Measurements from ENCODE around the gene SEC11A. TPM values are rescaled to one million over a fixed set of nuclear protein-coding genes. Genes with fewer than 3 reads are reported as not detected.
A peak's percentile ranks its signal among the peaks of the same experiment; 100 is the strongest.
"Not testable (repeated sequence)": the region's sequence is repeated elsewhere in the genome, so short reads cannot be mapped to it uniquely, and the experiment has no call there.

The SEC11A gene
- total RNA-seq, 4 donors from 2014 or later = 44.0 to 88.4 (median 63.1) TPM

GRCh38 chr15:84752195-84752594 is 36.3 kb upstream of the SEC11A start:
- intact Hi-C loops (cut with DNase I; ENCODE audit: low total_unique reads) = no loop called here
- TF ChIP-seq POLR2A (IDR thresholded peaks at IDR 0.05) (no peak), CTCF (IDR thresholded peaks at IDR 0.05) (no peak)
- DNase-seq (ENCODE audit: low spot score in 2 of 2) = no peak
- WGBS, 2 donors = 98 to 100% methylated on average over 1 of the region's 1 CpG
- no peak overlapping the region for H3K4me3 ChIP-seq (ENCODE audit: low read depth, poor library complexity, severe bottlenecking)

GRCh38 chr15:84751721-84752120 is 35.8 kb upstream of the SEC11A start:
- H3K4me3 ChIP-seq (ENCODE audit: low read depth, poor library complexity, severe bottlenecking); intact Hi-C loops (cut with DNase I; ENCODE audit: low total_unique reads): not testable (repeated sequence)
- 90 to 92% methylated on average over 6 of the region's 6 CpGs for WGBS, 2 donors
- DNase-seq (ENCODE audit: low spot score in 2 of 2) = peak in 1 of 2 donors; percentile 63

- intact Hi-C loops (cut with DNase I; ENCODE audit: low total_unique reads) = no loop called here
- TF ChIP-seq CTCF (IDR thresholded peaks at IDR 0.05) (no peak), POLR2A (IDR thresholded peaks at IDR 0.05) (no peak)
- 38 to 45% methylated on average over 2 of the region's 2 CpGs for WGBS, 2 donors
- DNase-seq (ENCODE audit: low spot score in 2 of 2) = peak in 1 of 2 donors; percentile 46
- H3K4me3 ChIP-seq (ENCODE audit: low read depth, poor library complexity, severe bottlenecking) = no peak overlapping the region
Measured at GRCh38 chr15:84750583-84751092, 34.7 kb upstream of the SEC11A start.

GRCh38 chr15:84749111-84749991 is 33.4 kb upstream of the SEC11A start:
- WGBS, 2 donors = 12 to 14% methylated on average over 15 of the region's 15 CpGs
- peak overlapping the region; percentile 83 for H3K4me3 ChIP-seq (ENCODE audit: low read depth, poor library complexity, severe bottlenecking)
- peak; percentile 34 to 87 for DNase-seq (ENCODE audit: low spot score in 2 of 2)
- TF ChIP-seq POLR2A (IDR thresholded peaks at IDR 0.05) (no peak), CTCF (IDR thresholded peaks at IDR 0.05) (no peak)
- intact Hi-C loops (cut with DNase I; ENCODE audit: low total_unique reads) = no loop called here

- WGBS, 2 donors = 0% methylated on average over 8 to 50 of the region's 127 CpGs
- TF ChIP-seq CTCF (IDR thresholded peaks at IDR 0.05) (no peak), POLR2A (IDR thresholded peaks at IDR 0.05) (no peak)
- H3K4me3 ChIP-seq (ENCODE audit: low read depth, poor library complexity, severe bottlenecking) = peak within 1 kb of the TSS; percentile 83
- DNase-seq (ENCODE audit: low spot score in 2 of 2) = peak; percentile 53 to 96
- intact Hi-C loops (cut with DNase I; ENCODE audit: low total_unique reads) = no loop called here
Measured at GRCh38 chr15:84748274-84749110, 32.6 kb upstream of the SEC11A start, which contains the start of gene ZNF592. Gene ZNF592, plus strand, starts transcription at chr15:84748592. Its CDS starts 34,084 bp downstream, at chr15:84782676.

Data from lower leg skin (tissue), 4 donors.